Esophagus squamous epithelium (tissue), 5 donors: ENCODE results near the gene ZFAND3. TPM values are rescaled to one million over a fixed set of nuclear protein-coding genes. Genes with fewer than 3 reads are reported as not detected.

Source experiments
- DNase-seq: peaks from one replicate; lab custom pipeline; 2025; lab: John Stamatoyannopoulos, UW
- H3K27ac ChIP-seq, 4 donors: fragments of 200-600 bp; sonication (generic); one replicate each; pipeline ENCODE4 v1.5.1; 2016 to 2019; ENCODE audit warnings: mild to moderate bottlenecking in 1 of 4
- H3K27me3 ChIP-seq, 4 donors: fragments of 200-600 bp; sonication (generic); 1 replicate in 3 of 4; 2 replicates in 1 of 4; pipeline versions ENCODE4 v1.5.1 to v1.6.0; 2017 to 2021; ENCODE audit warnings: antibody characterized with exemption in 1 of 4
- H3K36me3 ChIP-seq, 3 donors: fragments of 200-600 bp; sonication (generic); one replicate each; pipeline ENCODE4 v1.5.1; 2016 to 2019
- H3K4me1 ChIP-seq, 3 donors: fragments of 200-600 bp; sonication (generic); one replicate each; pipeline ENCODE4 v1.5.1; 2017 to 2019
- H3K4me3 ChIP-seq, 4 donors: fragments of 200-600 bp; sonication (generic); 1 replicate in 3 of 4; 2 replicates in 1 of 4; pipeline ENCODE4 v1.5.1; 2016 to 2019; ENCODE audit warnings: mild to moderate bottlenecking in 2 of 4, moderate library complexity in 1 of 4
- H3K9me3 ChIP-seq, 3 donors: fragments of 200-600 bp; sonication (generic); one replicate each; pipeline ENCODE4 v1.5.1; 2016 to 2019
- POLR2A ChIP-seq, 4 donors: fragments of 450-650 bp; IDR thresholded peaks; one replicate each; pipeline ENCODE4 v1.6.1; 2017; ENCODE audit warnings: antibody characterized with exemption in 4 of 4, mild to moderate bottlenecking in 4 of 4, moderate library complexity in 3 of 4
- WGBS, 2 donors: methylation state at CpG; one replicate each; pipeline ENCODE4 v1.1.5; 2018; 5-methylcytosine and 5-hydroxymethylcytosine counted together
- intact Hi-C: fragments of 100-400 bp; cut with DNase I; formaldehyde crosslinking; loops from one replicate; pipeline ENCODE4 v1.15.0; 2022
- total RNA-seq, 4 donors: library from RNA; depleted of rRNA; stranded (reverse); fragments of >200 nt; gene quantifications; one replicate each; pipeline ENCODE4 v1.1.0, GENCODE V29; 2016
- TF ChIP-seq, protein P1 (sequence below), 6 experiments: fragments of 450-650 bp in 4 of 6; fragments of 200-600 bp in 2 of 6; sonication (generic) in 2 of 6; IDR thresholded peaks; one replicate each; pipeline ENCODE4 v1.5.1; 2016 to 2019; ENCODE audit warnings: antibody characterized with exemption in 6 of 6, mild to moderate bottlenecking in 4 of 6, moderate library complexity in 4 of 6
- donor health status: DM: yes; HTN: yes; CAD: no.

The ZFAND3 gene
- total RNA-seq, 4 donors from 2014 or later: 15.7 to 23.8 (median 20.9) TPM

DNA sequence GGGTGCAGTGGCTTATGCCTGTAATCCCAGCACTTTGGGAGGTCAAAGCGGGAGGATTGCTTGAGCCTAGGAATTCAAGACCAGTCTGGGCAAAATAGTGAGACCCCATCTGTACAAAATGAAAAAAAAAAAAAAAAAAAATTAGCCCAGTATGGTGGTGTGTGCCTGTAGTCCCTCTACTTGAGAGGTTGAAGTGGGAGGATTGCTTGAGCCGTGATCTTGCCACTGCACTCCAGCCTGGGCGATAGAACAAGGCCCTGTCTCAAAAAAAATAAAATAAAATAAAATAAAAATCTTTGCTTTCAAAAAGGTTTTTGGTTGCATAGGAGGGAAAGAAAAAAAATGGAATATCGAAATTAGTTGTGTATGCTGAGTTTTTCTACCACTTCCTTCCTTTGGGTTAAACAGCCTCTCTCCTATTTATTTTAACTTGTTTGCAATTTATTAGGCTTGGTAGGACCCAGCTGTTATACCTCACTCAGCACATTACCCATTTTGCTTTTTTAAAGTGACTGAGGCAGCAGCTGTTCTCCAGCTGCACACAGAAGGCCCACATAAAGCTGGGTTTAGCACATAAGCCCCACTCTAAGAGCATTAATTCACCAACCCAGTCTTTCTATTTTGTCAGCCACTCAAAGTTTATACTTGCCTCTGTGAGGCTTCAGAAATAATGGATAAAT lies 152.3 kb downstream of the ZFAND3 start:
- H3K27me3 ChIP-seq: no peaks in the 10 kb centered on the region
- no peak for DNase-seq
- no peak overlapping the region for H3K27ac ChIP-seq
- H3K36me3 ChIP-seq: no peaks in the 10 kb centered on the region
- intact Hi-C loops: no loop called here
- H3K9me3 ChIP-seq: peaks cover 0 to 7% (median 0%) of the 10 kb centered on the region in 3 donors
- no peak overlapping the region for H3K4me3 ChIP-seq
- TF ChIP-seq POLR2A (IDR thresholded peaks at IDR 0.05): no peak
- TF ChIP-seq, protein P1, sequence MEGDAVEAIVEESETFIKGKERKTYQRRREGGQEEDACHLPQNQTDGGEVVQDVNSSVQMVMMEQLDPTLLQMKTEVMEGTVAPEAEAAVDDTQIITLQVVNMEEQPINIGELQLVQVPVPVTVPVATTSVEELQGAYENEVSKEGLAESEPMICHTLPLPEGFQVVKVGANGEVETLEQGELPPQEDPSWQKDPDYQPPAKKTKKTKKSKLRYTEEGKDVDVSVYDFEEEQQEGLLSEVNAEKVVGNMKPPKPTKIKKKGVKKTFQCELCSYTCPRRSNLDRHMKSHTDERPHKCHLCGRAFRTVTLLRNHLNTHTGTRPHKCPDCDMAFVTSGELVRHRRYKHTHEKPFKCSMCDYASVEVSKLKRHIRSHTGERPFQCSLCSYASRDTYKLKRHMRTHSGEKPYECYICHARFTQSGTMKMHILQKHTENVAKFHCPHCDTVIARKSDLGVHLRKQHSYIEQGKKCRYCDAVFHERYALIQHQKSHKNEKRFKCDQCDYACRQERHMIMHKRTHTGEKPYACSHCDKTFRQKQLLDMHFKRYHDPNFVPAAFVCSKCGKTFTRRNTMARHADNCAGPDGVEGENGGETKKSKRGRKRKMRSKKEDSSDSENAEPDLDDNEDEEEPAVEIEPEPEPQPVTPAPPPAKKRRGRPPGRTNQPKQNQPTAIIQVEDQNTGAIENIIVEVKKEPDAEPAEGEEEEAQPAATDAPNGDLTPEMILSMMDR (IDR thresholded peaks at IDR 0.05): no peak
- 81 to 87% methylated on average over 3 to 4 of the region's 4 CpGs for WGBS, 2 donors
- H3K4me1 ChIP-seq: peaks cover 0 to 30% (median under 1%) of the 10 kb centered on the region in 3 donors

DNA sequence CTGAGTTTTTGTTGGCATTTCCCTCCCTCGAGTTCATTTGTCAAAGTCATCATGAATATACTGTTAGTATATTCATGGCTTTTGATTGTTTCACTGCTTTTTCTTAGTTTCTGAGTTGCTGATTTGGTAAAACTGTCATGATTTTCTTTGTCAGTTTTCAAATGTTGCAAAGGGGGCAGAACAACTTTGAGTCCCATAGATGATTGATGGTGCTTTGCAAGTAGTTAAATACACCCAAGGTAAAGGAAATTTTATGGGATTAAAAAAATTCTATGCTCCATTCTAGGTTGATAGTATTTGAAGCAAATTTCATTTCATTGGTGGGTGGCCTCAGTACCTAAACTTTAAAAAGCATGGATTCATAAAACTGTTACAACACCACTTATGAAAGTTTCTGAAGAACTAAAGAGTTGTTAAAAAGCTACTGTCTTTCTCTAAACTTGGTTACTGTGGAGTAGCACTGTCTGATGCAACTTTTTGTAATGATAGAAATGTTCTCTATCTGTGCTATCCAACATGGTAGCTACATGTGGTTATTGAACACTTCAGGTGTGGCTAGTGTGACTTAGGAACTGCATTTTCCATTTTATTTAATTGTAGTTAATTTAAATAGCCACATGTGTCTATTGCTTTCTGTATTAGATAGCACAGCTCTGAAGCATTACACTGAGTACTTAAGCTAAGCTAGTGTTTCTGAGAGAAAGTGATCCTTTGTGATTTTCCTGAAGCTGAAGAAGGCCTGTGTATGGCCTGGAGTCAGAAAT lies 153.6 kb downstream of the ZFAND3 start:
- H3K4me1 ChIP-seq: peaks cover 0 to 23% (median 0%) of the 10 kb centered on the region in 3 donors
- H3K27me3 ChIP-seq: no peaks in the 10 kb centered on the region
- H3K9me3 ChIP-seq: peaks cover 0 to 7% (median 0%) of the 10 kb centered on the region in 3 donors
- 52 to 83% methylated on average over 1 of the region's 1 CpG for WGBS, 2 donors
- no peak for TF ChIP-seq POLR2A (IDR thresholded peaks at IDR 0.05)
- TF ChIP-seq, protein P1 (IDR thresholded peaks at IDR 0.05): no peak
- no peak for DNase-seq
- intact Hi-C loops: no loop called here
- H3K36me3 ChIP-seq: no peaks in the 10 kb centered on the region
- H3K27ac ChIP-seq: no peak overlapping the region
- H3K4me3 ChIP-seq: no peak overlapping the region

GRCh38 chr6:37974381-37974780 lies 154.9 kb downstream of the ZFAND3 start:
- 96 to 100% methylated on average over 3 to 4 of the region's 4 CpGs for WGBS, 2 donors
- Histone ChIP-seq H3K4me1 (peaks cover 0 to 31% (median 5%) of the 10 kb centered on the region in 3 donors), H3K27ac (no peak overlapping the region), H3K36me3 (no peaks in the 10 kb centered on the region), H3K27me3 (no peaks in the 10 kb centered on the region), H3K4me3 (no peak overlapping the region), H3K9me3 (peaks cover 0 to 7% (median 0%) of the 10 kb centered on the region in 3 donors)
- no peak for DNase-seq
- intact Hi-C loops: no loop called here
- TF ChIP-seq, protein P1 (IDR thresholded peaks at IDR 0.05): no peak

DNA sequence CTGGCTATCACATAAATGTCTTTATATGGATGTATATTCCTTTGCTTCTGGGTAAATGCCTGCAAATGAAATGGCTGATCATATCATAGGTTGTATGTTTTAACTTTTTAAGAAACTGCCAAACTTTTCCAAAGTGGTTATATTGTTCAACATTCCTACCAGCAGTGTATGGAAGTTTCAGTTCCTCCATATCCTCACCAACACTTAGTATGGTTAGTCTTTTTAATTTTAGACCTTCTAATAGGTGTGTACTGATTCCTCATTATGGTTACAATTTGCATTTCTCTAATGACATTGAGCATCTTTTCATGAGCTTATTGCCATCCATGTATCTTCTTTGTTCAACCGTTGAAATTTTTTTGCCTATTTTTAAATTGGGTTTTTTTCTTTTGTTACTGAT lies 155.4 kb downstream of the ZFAND3 start:
- Histone ChIP-seq H3K27me3 (no peaks in the 10 kb centered on the region), H3K4me3 (no peak overlapping the region), H3K36me3 (no peaks in the 10 kb centered on the region), H3K27ac (no peak overlapping the region), H3K4me1 (peaks cover 2 to 37% (median 10%) of the 10 kb centered on the region in 3 donors), H3K9me3 (peaks cover 0 to 7% (median 0%) of the 10 kb centered on the region in 3 donors)
- 100% methylated on average over 1 of the region's 1 CpG for WGBS, 2 donors
- TF ChIP-seq POLR2A (IDR thresholded peaks at IDR 0.05): no peak
- TF ChIP-seq, protein P1 (IDR thresholded peaks at IDR 0.05): no peak
- no peak for DNase-seq
- intact Hi-C loops: no loop called here

DNA sequence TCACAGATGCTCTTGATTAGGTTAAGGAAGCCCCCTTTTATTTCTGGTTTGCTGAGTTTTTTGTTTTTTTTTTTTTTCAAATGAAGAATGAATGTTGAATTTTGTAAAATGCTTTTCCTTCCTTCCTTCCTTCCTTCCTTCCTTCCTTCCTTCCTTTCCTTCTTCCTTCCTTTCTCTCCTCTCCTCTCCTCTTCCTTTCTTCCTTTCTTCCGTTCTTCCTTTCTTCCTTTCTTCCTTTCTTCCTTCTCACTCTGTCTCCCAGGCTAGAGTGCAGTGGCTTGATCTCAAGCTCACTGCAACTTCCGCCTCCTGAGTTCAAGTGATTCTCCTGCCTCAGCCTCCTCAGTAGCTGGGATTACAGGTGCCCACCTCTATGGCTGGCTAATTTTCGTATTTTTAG lies 158.2 kb downstream of the ZFAND3 start:
- TF ChIP-seq, protein P1 (IDR thresholded peaks at IDR 0.05): no peak
- TF ChIP-seq POLR2A (IDR thresholded peaks at IDR 0.05): no peak
- H3K9me3 ChIP-seq: peaks cover 0 to 7% (median 0%) of the 10 kb centered on the region in 3 donors
- H3K27me3 ChIP-seq: no peaks in the 10 kb centered on the region
- peaks cover 13 to 34% (median 24%) of the 10 kb centered on the region in 3 donors for H3K4me1 ChIP-seq
- no peak for DNase-seq
- no peaks in the 10 kb centered on the region for H3K36me3 ChIP-seq
- no peak overlapping the region for H3K27ac ChIP-seq
- 74 to 81% methylated on average over 3 of the region's 3 CpGs for WGBS, 2 donors
- intact Hi-C loops: no loop called here
- H3K4me3 ChIP-seq: no peak overlapping the region
